Vagina (tissue), 2 donors: Measurements from ENCODE around the gene LDB2. TPM values are rescaled to one million over a fixed set of nuclear protein-coding genes. Genes with fewer than 3 reads are reported as not detected.
"Not testable (repeated sequence)": the region's sequence is repeated elsewhere in the genome, so short reads cannot be mapped to it uniquely, and the experiment has no call there.

Experiments
- DNase-seq, 2 donors: peaks; one replicate each; pipeline ENCODE4 v3.0.0-alpha.2; 2017; ENCODE audit errors: extremely low spot score in 2 of 2
- H3K27ac ChIP-seq: fragments of 200-600 bp; sonication (generic); one replicate; pipeline ENCODE4 v1.5.1; 2019
- H3K27me3 ChIP-seq: fragments of 200-600 bp; sonication (generic); one replicate; pipeline ENCODE4 v1.5.1; 2019
- H3K36me3 ChIP-seq, 2 donors: fragments of 200-600 bp; sonication (generic); one replicate each; pipeline ENCODE4 v1.5.1; 2017 to 2019
- H3K4me1 ChIP-seq: fragments of 200-600 bp; sonication (generic); one replicate; pipeline ENCODE4 v1.5.1; 2019
- H3K4me3 ChIP-seq, 2 donors: fragments of 200-600 bp; sonication (generic); 1 replicate in 1 of 2; 2 replicates in 1 of 2; pipeline ENCODE4 v1.5.1; 2016 to 2019
- H3K9me3 ChIP-seq: fragments of 200-600 bp; sonication (generic); one replicate; pipeline ENCODE4 v1.5.1; 2019
- POLR2A ChIP-seq, 2 donors: fragments of 450-650 bp; IDR thresholded peaks; one replicate each; pipeline ENCODE4 v1.6.1; 2017; ENCODE audit warnings: antibody characterized with exemption in 2 of 2, mild to moderate bottlenecking in 2 of 2, moderate library complexity in 2 of 2
- POLR2AphosphoS5 ChIP-seq, 2 donors: sonication (generic); formaldehyde crosslinking; IDR thresholded peaks; one replicate each; pipeline ENCODE4 v1.9.0; 2017; ENCODE audit warnings: antibody characterized with exemption in 2 of 2, mild to moderate bottlenecking in 2 of 2, low read depth in 1 of 2; ENCODE audit not compliant: insufficient read depth in 1 of 2
- intact Hi-C: fragments of 100-400 bp; cut with DNase I; formaldehyde crosslinking; loops from one replicate; pipeline ENCODE4 v1.15.1; 2023
- total RNA-seq: library from RNA; depleted of rRNA; stranded (reverse); fragments of >200 nt; gene quantifications from one replicate; pipeline ENCODE4 v1.2.3, GENCODE V29; 2016
- TF ChIP-seq, protein P1 (sequence below), 3 experiments: fragments of 450-650 bp in 2 of 3; fragments of 200-600 bp in 1 of 3; sonication (generic) in 1 of 3; IDR thresholded peaks; one replicate each; pipeline ENCODE4 v1.5.1; 2017 to 2019; ENCODE audit warnings: antibody characterized with exemption in 3 of 3, mild to moderate bottlenecking in 2 of 3, moderate library complexity in 2 of 3

The LDB2 gene
- total RNA-seq, 1 donor from 2014 or later: 70.0 TPM

DNA sequence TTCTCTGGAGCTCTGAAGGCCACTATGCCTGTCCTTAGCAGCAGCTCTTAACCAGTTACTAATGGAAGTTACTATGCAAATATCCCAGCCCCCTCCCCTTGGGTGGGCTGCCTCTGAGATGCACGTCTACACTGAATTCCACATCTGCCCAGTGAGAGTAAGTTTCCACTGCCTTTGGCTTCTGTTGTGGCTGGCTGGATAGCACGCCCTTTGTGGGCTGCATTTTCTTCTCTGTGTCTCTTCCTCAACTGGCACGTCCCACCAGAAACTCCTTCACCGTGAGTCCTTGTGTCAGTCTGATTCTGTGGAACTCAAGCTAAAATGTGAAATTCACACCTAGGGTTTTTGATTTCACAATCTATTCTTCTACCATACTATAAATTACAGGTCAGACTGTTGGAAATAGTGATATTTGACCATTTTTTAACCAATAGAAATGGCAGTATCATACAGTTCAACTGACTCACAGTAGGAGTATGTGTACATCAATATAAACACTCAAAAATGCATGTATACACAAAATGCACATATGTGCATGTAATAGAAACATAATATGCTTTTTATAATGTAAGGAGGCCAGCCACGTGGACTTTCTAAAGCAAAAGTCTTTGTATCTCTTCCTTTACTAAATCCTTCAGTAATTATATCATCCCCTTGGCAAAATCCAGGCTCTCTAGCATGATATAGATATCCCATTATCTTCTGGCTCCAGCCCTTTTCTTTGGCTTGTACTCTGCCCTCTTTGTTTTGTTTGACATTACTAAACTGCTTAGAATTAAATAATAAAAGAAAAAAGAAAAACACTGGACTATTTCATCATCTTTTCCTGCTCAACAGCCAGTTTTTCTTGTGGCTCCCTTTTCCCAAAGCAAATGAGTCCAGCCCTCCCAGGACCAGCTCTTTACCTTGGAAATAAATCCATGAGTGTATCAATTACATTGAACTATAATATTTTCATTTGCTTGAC, 33.2 kb upstream of the LDB2 start:
- intact Hi-C loops: no loop called here
- no peaks in the 10 kb centered on the region for H3K36me3 ChIP-seq
- no peak overlapping the region for H3K4me3 ChIP-seq
- H3K4me1 ChIP-seq: no peaks in the 10 kb centered on the region
- TF ChIP-seq, protein P1, sequence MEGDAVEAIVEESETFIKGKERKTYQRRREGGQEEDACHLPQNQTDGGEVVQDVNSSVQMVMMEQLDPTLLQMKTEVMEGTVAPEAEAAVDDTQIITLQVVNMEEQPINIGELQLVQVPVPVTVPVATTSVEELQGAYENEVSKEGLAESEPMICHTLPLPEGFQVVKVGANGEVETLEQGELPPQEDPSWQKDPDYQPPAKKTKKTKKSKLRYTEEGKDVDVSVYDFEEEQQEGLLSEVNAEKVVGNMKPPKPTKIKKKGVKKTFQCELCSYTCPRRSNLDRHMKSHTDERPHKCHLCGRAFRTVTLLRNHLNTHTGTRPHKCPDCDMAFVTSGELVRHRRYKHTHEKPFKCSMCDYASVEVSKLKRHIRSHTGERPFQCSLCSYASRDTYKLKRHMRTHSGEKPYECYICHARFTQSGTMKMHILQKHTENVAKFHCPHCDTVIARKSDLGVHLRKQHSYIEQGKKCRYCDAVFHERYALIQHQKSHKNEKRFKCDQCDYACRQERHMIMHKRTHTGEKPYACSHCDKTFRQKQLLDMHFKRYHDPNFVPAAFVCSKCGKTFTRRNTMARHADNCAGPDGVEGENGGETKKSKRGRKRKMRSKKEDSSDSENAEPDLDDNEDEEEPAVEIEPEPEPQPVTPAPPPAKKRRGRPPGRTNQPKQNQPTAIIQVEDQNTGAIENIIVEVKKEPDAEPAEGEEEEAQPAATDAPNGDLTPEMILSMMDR (IDR thresholded peaks at IDR 0.05): no peak
- TF ChIP-seq POLR2A (IDR thresholded peaks at IDR 0.05) (no peak), POLR2AphosphoS5 (IDR thresholded peaks at IDR 0.05; ENCODE audit: insufficient read depth in 1 of 2, low read depth in 1 of 2) (no peak)
- no peak for DNase-seq
- H3K9me3 ChIP-seq: no peaks in the 10 kb centered on the region
- H3K27ac ChIP-seq: no peak overlapping the region
- no peaks in the 10 kb centered on the region for H3K27me3 ChIP-seq

DNA sequence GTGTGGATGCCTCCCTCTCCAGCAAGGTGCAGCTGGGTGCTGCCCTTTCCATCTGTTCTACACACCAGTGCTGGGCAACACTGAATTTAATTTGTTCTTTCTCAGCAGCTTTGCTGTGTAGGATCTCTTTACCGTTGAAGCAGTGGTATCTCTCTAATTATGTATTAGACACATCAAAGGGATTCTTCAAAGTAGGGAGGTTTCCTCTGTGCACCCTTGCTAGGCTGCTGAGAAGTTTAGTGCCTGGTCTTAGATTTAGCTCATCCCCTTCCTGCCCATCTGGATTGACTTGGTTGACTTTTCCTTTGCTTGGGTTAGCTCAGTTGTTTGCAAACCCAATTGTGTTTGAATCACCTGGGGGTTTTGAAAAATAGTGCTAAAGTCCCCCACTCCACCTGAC, 27.8 kb upstream of the LDB2 start:
- Histone ChIP-seq H3K27me3 (no peaks in the 10 kb centered on the region), H3K4me1 (no peaks in the 10 kb centered on the region), H3K4me3 (no peak overlapping the region), H3K36me3 (no peaks in the 10 kb centered on the region), H3K27ac (no peak overlapping the region), H3K9me3 (no peaks in the 10 kb centered on the region)
- peak in 1 of 2 donors; percentile 7 for DNase-seq
- intact Hi-C loops: no loop called here
- TF ChIP-seq POLR2A (IDR thresholded peaks at IDR 0.05) (no peak), POLR2AphosphoS5 (IDR thresholded peaks at IDR 0.05; ENCODE audit: insufficient read depth in 1 of 2, low read depth in 1 of 2) (no peak)
- TF ChIP-seq, protein P1 (IDR thresholded peaks at IDR 0.05): no peak

DNA sequence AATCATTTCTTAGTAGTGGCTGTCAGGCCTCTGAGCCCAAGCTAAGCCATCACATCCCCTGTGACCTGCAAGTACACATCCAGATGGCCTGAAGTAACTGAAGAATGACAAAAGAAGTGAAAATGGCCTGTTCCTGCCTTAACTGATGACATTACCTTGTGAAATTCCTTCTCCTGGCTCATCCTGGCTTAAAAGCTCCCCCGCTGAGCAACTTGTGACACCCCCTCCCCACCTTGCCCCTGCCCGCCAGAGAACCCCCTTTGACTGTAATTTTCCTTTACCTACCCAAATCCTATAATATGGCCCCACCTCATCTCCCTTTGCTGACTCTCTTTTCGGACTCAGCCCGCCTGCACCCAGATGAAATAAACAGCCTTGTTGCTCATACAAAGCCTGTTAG, 20.3 kb upstream of the LDB2 start:
- intact Hi-C loops: loop anchor here (10.0 kb wide), 1 partner anchor 406 kb away; no protein-coding TSS in a partner anchor
- not testable (repeated sequence) for H3K27ac ChIP-seq, H3K36me3 ChIP-seq, H3K27me3 ChIP-seq, H3K9me3 ChIP-seq, H3K4me3 ChIP-seq, H3K4me1 ChIP-seq, DNase-seq

DNA sequence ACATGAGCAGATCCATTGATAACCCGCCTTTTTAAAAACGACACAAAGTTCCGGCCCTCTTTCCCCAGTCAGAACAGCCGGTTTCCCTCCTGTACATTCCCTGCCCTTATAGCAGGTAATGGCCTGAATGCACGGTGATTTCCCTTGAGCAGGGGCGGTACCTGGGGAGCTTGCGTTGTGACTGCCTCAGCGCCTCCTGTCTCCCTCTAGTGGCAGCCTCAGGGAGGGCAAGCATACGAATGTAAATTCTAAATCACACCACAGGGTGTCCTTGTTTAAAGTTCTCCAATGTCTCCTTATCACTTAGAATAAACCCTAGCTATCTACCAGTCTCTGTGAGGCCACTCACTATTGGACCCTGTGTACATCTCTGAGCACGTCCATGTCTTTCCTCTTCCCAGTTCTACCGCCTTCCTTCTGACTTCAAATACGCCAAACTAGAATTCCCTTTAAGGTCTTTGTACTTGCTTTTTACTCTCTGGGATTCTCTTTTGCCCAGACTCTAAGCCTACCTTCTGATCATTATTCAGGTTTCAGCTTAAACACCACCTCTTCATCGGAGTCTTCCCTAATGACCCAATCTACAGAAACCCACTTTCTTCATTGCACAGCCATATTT, 18.4 kb upstream of the LDB2 start:
- no peak for TF ChIP-seq POLR2AphosphoS5 (IDR thresholded peaks at IDR 0.05; ENCODE audit: insufficient read depth in 1 of 2, low read depth in 1 of 2)
- TF ChIP-seq, protein P1 (IDR thresholded peaks at IDR 0.05): peak in 2 of 3 experiments; percentile 16 to 58
- no peak for TF ChIP-seq POLR2A (IDR thresholded peaks at IDR 0.05)
- DNase-seq: no peak
- H3K9me3 ChIP-seq: no peaks in the 10 kb centered on the region
- intact Hi-C loops: loop anchor here (10.0 kb wide), 1 partner anchor 408 kb away; no protein-coding TSS in a partner anchor
- no peaks in the 10 kb centered on the region for H3K36me3 ChIP-seq
- H3K4me3 ChIP-seq: no peak overlapping the region
- no peaks in the 10 kb centered on the region for H3K27me3 ChIP-seq
- H3K4me1 ChIP-seq: no peaks in the 10 kb centered on the region
- no peak overlapping the region for H3K27ac ChIP-seq

DNA sequence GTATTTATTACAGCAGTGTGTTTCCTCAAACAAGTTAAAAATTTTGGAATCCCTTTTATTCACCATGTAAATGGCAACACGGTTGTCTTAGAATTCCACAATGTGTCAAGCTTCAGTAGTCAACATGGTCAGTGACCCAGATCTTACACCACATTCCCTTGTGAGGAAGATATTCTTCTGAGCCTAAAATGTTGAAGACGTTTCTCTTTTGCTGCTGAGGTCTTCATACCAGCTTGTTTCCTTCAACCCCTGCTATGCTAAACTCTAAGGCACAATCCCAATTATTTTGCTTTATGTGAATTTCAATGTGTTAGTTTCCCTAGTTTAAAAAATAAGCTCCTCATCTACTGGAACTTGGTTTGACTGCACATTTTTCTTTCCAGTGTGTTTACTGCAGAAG, 17.6 kb upstream of the LDB2 start:
- DNase-seq: no peak
- H3K4me1 ChIP-seq: no peaks in the 10 kb centered on the region
- intact Hi-C loops: loop anchor here (10.0 kb wide), 1 partner anchor 409 kb away; no protein-coding TSS in a partner anchor
- no peak overlapping the region for H3K4me3 ChIP-seq
- H3K36me3 ChIP-seq: no peaks in the 10 kb centered on the region
- H3K9me3 ChIP-seq: no peaks in the 10 kb centered on the region
- no peaks in the 10 kb centered on the region for H3K27me3 ChIP-seq
- TF ChIP-seq, protein P1 (IDR thresholded peaks at IDR 0.05): no peak
- TF ChIP-seq POLR2A (IDR thresholded peaks at IDR 0.05): no peak
- TF ChIP-seq POLR2AphosphoS5 (IDR thresholded peaks at IDR 0.05; ENCODE audit: insufficient read depth in 1 of 2, low read depth in 1 of 2): no peak
- H3K27ac ChIP-seq: no peak overlapping the region
